A549 (cell line): Measurements from ENCODE around the gene C4BPB. TPM values are rescaled to one million over a fixed set of nuclear protein-coding genes. Genes with fewer than 3 reads are reported as not detected.

Experiments
- ATAC-seq, 2 experiments: fragments of 200-7000 bp in 1 of 2; fragments of >200 bp in 1 of 2; cut with Nextera tagmentation in 1 of 2; cut with Tn5 transposase in 1 of 2; 3 replicates each; pipeline versions ENCODE4 v1.8.0 to v1.9.1; 2018 to 2020; ENCODE audit warnings: mild to moderate bottlenecking in 1 of 2, moderate library complexity in 1 of 2
- CTCF ChIA-PET: fragments of 300-600 bp; sonication (Branson Sonifier 250); formaldehyde crosslinking; extraction: SDS; loops from one replicate; lab custom pipeline; 2021; ENCODE audit warnings: antibody characterized with exemption, inconsistent platforms; lab: Yijun Ruan, JAX
- POLR2A ChIA-PET: fragments of 350-600 bp; formaldehyde crosslinking; extraction: SDS; loops from one replicate; lab custom pipeline; 2021; ENCODE audit warnings: antibody characterized with exemption, inconsistent platforms; lab: Yijun Ruan, JAX
- DNase-seq, 2 experiments: peaks; one replicate each; pipeline versions ENCODE4 v3.0.0 to v3.0.0-alpha.2; 2011 to 2016; ENCODE audit warnings: low read depth in 1 of 2, low spot score in 1 of 2
- FAIRE-seq: peaks from 2 replicates; lab custom pipeline; 2011; peaks lifted over from hg19 to GRCh38; lab: Jason Lieb, UNC
- H3K27ac ChIP-seq, 2 experiments: fragments of >200 bp; sonication (Bioruptor Twin); formaldehyde crosslinking; 3 replicates each; pipeline ENCODE4 v1.5.1; 2016 to 2017
- H3K4me1 ChIP-seq: fragments of >200 bp; sonication (Bioruptor Twin); formaldehyde crosslinking; 3 replicates; pipeline ENCODE4 v1.6.1; 2016
- H3K4me2 ChIP-seq: fragments of >200 bp; sonication (Bioruptor Twin); formaldehyde crosslinking; 3 replicates; pipeline ENCODE4 v1.6.1; 2016
- H3K4me3 ChIP-seq: fragments of >200 bp; sonication (Bioruptor Twin); formaldehyde crosslinking; 3 replicates; pipeline ENCODE4 v1.5.1; 2016
- H3K9me3 ChIP-seq: fragments of >200 bp; sonication (Bioruptor Twin); formaldehyde crosslinking; 3 replicates; pipeline ENCODE4 v1.6.1; 2016
- ATOH8 ChIP-seq: fragments of 250-450 bp; sonication (Bioruptor Pico); IDR thresholded peaks from 2 replicates; pipeline ENCODE4 v1.5.0; 2020; ENCODE audit warnings: low read depth, mild to moderate bottlenecking, moderate library complexity
- BHLHE40 ChIP-seq: IDR thresholded peaks from 2 replicates; pipeline ENCODE4 v1.6.1; 2012; ENCODE audit warnings: low read depth, low read length, inconsistent platforms
- CBX2 ChIP-seq: fragments of 200-600 bp; sonication (generic); IDR thresholded peaks from 2 replicates; pipeline ENCODE4 v1.6.1; 2016; ENCODE audit warnings: low read depth, mild to moderate bottlenecking, borderline replicate concordance
- CBX8 ChIP-seq: fragments of 200-600 bp; sonication (generic); IDR thresholded peaks from 2 replicates; pipeline ENCODE4 v1.6.1; 2016
- CHD2 ChIP-seq: fragments of 150-350 bp; IDR thresholded peaks from 2 replicates; pipeline ENCODE4 v1.6.1; 2014; ENCODE audit warnings: low read length; ENCODE audit not compliant: partially characterized antibody
- CHD4 ChIP-seq: fragments of 200-600 bp; sonication (generic); IDR thresholded peaks from 2 replicates; pipeline ENCODE4 v1.6.1; 2016; ENCODE audit warnings: antibody characterized with exemption, mild to moderate bottlenecking, borderline replicate concordance
- EP300 ChIP-seq, 2 experiments: fragments of >200 bp; sonication (Bioruptor Twin); formaldehyde crosslinking; IDR thresholded peaks; 2 replicates in 1 of 2; 3 replicates in 1 of 2; pipeline ENCODE4 v1.6.1; 2016 to 2017
- ESRRA ChIP-seq: fragments of 150-350 bp; IDR thresholded peaks from 2 replicates; pipeline ENCODE4 v1.6.1; 2014; ENCODE audit warnings: mild to moderate bottlenecking, low read length, borderline replicate concordance
- FOSL2 ChIP-seq, 2 experiments: fragments of 450-650 bp in 1 of 2; fragments of >200 bp in 1 of 2; sonication (Bioruptor Twin) in 1 of 2; formaldehyde crosslinking; IDR thresholded peaks; 2 replicates each; pipeline versions ENCODE4 v1.5.0 to v1.6.1; 2016 to 2020; ENCODE audit warnings: mild to moderate bottlenecking in 1 of 2, moderate library complexity in 1 of 2
- GATA3 ChIP-seq: IDR thresholded peaks from 2 replicates; pipeline ENCODE4 v1.6.1; 2012; ENCODE audit warnings: borderline replicate concordance
- HEYL ChIP-seq: fragments of 250-450 bp; sonication (Bioruptor Pico); IDR thresholded peaks from 2 replicates; pipeline ENCODE4 v1.8.0; 2021; ENCODE audit warnings: mild to moderate bottlenecking, moderate library complexity
- HOXB13 ChIP-seq: fragments of 250-450 bp; sonication (Bioruptor Pico); IDR thresholded peaks from 2 replicates; pipeline ENCODE4 v1.5.0; 2020; ENCODE audit warnings: low read depth, mild to moderate bottlenecking, moderate library complexity
- JUN ChIP-seq, 2 experiments: fragments of >200 bp; sonication (Bioruptor Twin); formaldehyde crosslinking; IDR thresholded peaks; 2 replicates in 1 of 2; 3 replicates in 1 of 2; pipeline ENCODE4 v1.6.1; 2016 to 2017
- KDM5A ChIP-seq: fragments of 200-600 bp; sonication (generic); IDR thresholded peaks from 2 replicates; pipeline ENCODE4 v1.6.1; 2016; ENCODE audit warnings: antibody characterized with exemption, mild to moderate bottlenecking
- MAZ ChIP-seq: fragments of 150-350 bp; IDR thresholded peaks from 2 replicates; pipeline ENCODE4 v1.6.1; 2014; ENCODE audit warnings: antibody characterized with exemption, low read depth, low read length, borderline replicate concordance
- NPAS2 ChIP-seq: fragments of 250-450 bp; sonication (Bioruptor Pico); IDR thresholded peaks from 2 replicates; pipeline ENCODE4 v1.8.0; 2022; ENCODE audit warnings: mild to moderate bottlenecking, moderate library complexity, borderline replicate concordance
- REST ChIP-seq: fragments of 200-600 bp; sonication (generic); IDR thresholded peaks from 2 replicates; pipeline ENCODE4 v1.6.1; 2016; ENCODE audit warnings: antibody characterized with exemption, mild to moderate bottlenecking, moderate library complexity
- RNF2 ChIP-seq: fragments of 200-600 bp; sonication (generic); IDR thresholded peaks from 2 replicates; pipeline ENCODE4 v1.6.1; 2016; ENCODE audit warnings: low read depth, mild to moderate bottlenecking, antibody characterized with exemption, moderate library complexity, borderline replicate concordance
- SMC3 ChIP-seq: fragments of >200 bp; sonication (Bioruptor Twin); formaldehyde crosslinking; IDR thresholded peaks from 3 replicates; pipeline ENCODE4 v1.6.1; 2018; ENCODE audit warnings: inconsistent platforms
- SREBF2 ChIP-seq: fragments of 450-650 bp; IDR thresholded peaks from 2 replicates; pipeline ENCODE4 v1.6.1; 2014; ENCODE audit warnings: mild to moderate bottlenecking, moderate library complexity
- TP53 ChIP-seq: fragments of 250-450 bp; sonication (Bioruptor Pico); IDR thresholded peaks from 2 replicates; pipeline ENCODE4 v1.5.0; 2021; ENCODE audit warnings: mild to moderate bottlenecking, moderate library complexity
- ZC3H11A ChIP-seq: fragments of 450-650 bp; IDR thresholded peaks from 2 replicates; pipeline ENCODE4 v1.6.1; 2014; ENCODE audit warnings: antibody characterized with exemption, mild to moderate bottlenecking
- ZNF302 ChIP-seq: fragments of 250-450 bp; sonication (Bioruptor Pico); IDR thresholded peaks from 2 replicates; pipeline ENCODE4 v1.9.0; 2021; ENCODE audit warnings: inconsistent platforms, mild to moderate bottlenecking, moderate library complexity
- ZSCAN20 ChIP-seq: fragments of 250-450 bp; sonication (Bioruptor Pico); IDR thresholded peaks from 2 replicates; pipeline ENCODE4 v1.8.0; 2022; ENCODE audit warnings: mild to moderate bottlenecking, moderate library complexity
- WGBS: methylation state at CpG from one replicate; pipeline ENCODE4 v1.1.6; 2017; ENCODE audit errors: missing lambda C conversion rate; 5-methylcytosine and 5-hydroxymethylcytosine counted together
- polyA plus RNA-seq, 4 experiments: library from polyadenylated mRNA; depleted of rRNA in 3 of 4; stranded (reverse); fragments of >200 nt; fragmentation: RNase III in 1 of 4; extraction: RNeasy Plus Mini Kit Qiagen cat#74134 plus additional on column Dnase treatment in 1 of 4; gene quantifications; 2 replicates in 3 of 4; 3 replicates in 1 of 4; pipeline ENCODE4 v1.2.3, GENCODE V29; 2011 to 2017
- TF ChIP-seq, protein P1 (sequence below): fragments of >200 bp; sonication (Bioruptor Twin); formaldehyde crosslinking; IDR thresholded peaks from 3 replicates; pipeline ENCODE4 v1.5.1; 2016
- TF ChIP-seq, protein P2 (sequence below): fragments of >200 bp; sonication (Bioruptor Twin); formaldehyde crosslinking; IDR thresholded peaks from 2 replicates; pipeline ENCODE4 v1.6.1; 2016
- TF ChIP-seq, protein P3 (sequence below): fragments of 150-350 bp; IDR thresholded peaks from 2 replicates; pipeline ENCODE4 v1.6.1; 2014; ENCODE audit warnings: low read depth, mild to moderate bottlenecking, low read length

C4BPB gene
- polyA plus RNA-seq, 2 of the 4 experiments (the other 2 are of a cell fraction) = 0.74 to 5.1 TPM

GRCh38 chr1:207071426-207071825, 17.2 kb upstream of the C4BPB start:
- H3K27ac ChIP-seq = no peak overlapping the region
- POLR2A ChIA-PET = no interaction called here
- WGBS = 90% methylated on average over 6 of the region's 6 CpGs
- H3K4me1 ChIP-seq = peaks cover 10% of the 10 kb centered on the region
- no peak overlapping the region for H3K4me2 ChIP-seq
- no peak for TF ChIP-seq FOSL2 (IDR thresholded peaks at IDR 0.05)
- TF ChIP-seq FOSL2 (CRISPR knock-in tag; IDR thresholded peaks at IDR 0.05) = no peak
- no peak for TF ChIP-seq CHD2
- TF ChIP-seq, protein P1, sequence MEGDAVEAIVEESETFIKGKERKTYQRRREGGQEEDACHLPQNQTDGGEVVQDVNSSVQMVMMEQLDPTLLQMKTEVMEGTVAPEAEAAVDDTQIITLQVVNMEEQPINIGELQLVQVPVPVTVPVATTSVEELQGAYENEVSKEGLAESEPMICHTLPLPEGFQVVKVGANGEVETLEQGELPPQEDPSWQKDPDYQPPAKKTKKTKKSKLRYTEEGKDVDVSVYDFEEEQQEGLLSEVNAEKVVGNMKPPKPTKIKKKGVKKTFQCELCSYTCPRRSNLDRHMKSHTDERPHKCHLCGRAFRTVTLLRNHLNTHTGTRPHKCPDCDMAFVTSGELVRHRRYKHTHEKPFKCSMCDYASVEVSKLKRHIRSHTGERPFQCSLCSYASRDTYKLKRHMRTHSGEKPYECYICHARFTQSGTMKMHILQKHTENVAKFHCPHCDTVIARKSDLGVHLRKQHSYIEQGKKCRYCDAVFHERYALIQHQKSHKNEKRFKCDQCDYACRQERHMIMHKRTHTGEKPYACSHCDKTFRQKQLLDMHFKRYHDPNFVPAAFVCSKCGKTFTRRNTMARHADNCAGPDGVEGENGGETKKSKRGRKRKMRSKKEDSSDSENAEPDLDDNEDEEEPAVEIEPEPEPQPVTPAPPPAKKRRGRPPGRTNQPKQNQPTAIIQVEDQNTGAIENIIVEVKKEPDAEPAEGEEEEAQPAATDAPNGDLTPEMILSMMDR = no peak
- no peak for TF ChIP-seq CBX2
- TF ChIP-seq ZSCAN20 (CRISPR knock-in tag) = no peak
- no peak for TF ChIP-seq MAZ
- no peak for TF ChIP-seq CHD4
- no peak for TF ChIP-seq HOXB13 (CRISPR knock-in tag)
- TF ChIP-seq SREBF2 = no peak
- TF ChIP-seq EP300 (IDR thresholded peaks at IDR 0.05) = no peak
- TF ChIP-seq, protein P2, sequence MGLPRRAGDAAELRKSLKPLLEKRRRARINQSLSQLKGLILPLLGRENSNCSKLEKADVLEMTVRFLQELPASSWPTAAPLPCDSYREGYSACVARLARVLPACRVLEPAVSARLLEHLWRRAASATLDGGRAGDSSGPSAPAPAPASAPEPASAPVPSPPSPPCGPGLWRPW = no peak
- TF ChIP-seq JUN (IDR thresholded peaks at IDR 0.05) = no peak
- ATAC-seq (no peak), FAIRE-seq (no peak), DNase-seq (no peak)
- H3K9me3 ChIP-seq = no peaks in the 10 kb centered on the region
- H3K4me3 ChIP-seq = no peak overlapping the region
- CTCF ChIA-PET = interaction anchor here (0.7 to 2.9 kb wide), 9 partner anchors 8 to 334 kb away, joined by 3 to 11 read pairs (median 3); partner anchors contain the start of gene PFKFB2

- Histone ChIP-seq H3K27ac (no peak overlapping the region), H3K4me1 (peaks cover 11% of the 10 kb centered on the region), H3K4me2 (no peak overlapping the region), H3K4me3 (no peak overlapping the region), H3K9me3 (no peaks in the 10 kb centered on the region)
- ATAC-seq = no peak
- POLR2A ChIA-PET = no interaction called here
- WGBS = 92% methylated on average over 8 of the region's 8 CpGs
- DNase-seq = no peak
- CTCF ChIA-PET = interaction anchor here (0.7 to 2.9 kb wide), 5 partner anchors 9 to 333 kb away, joined by 3 to 11 read pairs (median 3); no protein-coding TSS in a partner anchor
- TF ChIP-seq NPAS2 (CRISPR knock-in tag) = no peak
- no peak for TF ChIP-seq RNF2
- TF ChIP-seq, protein P2 = no peak
- no peak for TF ChIP-seq KDM5A
- no peak for TF ChIP-seq HEYL (CRISPR knock-in tag)
- no peak for TF ChIP-seq ESRRA
- TF ChIP-seq JUN (IDR thresholded peaks at IDR 0.05) = no peak
- TF ChIP-seq CBX8 = no peak
- no peak for TF ChIP-seq REST
- TF ChIP-seq GATA3 = no peak
- TF ChIP-seq, protein P3, sequence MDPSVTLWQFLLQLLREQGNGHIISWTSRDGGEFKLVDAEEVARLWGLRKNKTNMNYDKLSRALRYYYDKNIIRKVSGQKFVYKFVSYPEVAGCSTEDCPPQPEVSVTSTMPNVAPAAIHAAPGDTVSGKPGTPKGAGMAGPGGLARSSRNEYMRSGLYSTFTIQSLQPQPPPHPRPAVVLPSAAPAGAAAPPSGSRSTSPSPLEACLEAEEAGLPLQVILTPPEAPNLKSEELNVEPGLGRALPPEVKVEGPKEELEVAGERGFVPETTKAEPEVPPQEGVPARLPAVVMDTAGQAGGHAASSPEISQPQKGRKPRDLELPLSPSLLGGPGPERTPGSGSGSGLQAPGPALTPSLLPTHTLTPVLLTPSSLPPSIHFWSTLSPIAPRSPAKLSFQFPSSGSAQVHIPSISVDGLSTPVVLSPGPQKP = no peak
- no peak for TF ChIP-seq ZC3H11A
- TF ChIP-seq SMC3 = no peak
- TF ChIP-seq ATOH8 (CRISPR knock-in tag) = no peak
- TF ChIP-seq BHLHE40 = no peak
- TF ChIP-seq TP53 = no peak
- no peak for TF ChIP-seq ZNF302 (CRISPR knock-in tag)
- no peak for FAIRE-seq
Observed at GRCh38 chr1:207072233-207072632, 16.4 kb upstream of the C4BPB start.
